ENCODE results near the gene CTNNA3. TPM values are rescaled to one million over a fixed set of nuclear protein-coding genes. Genes with fewer than 3 reads are reported as not detected.
"Not testable (repeated sequence)": the region's sequence is repeated elsewhere in the genome, so short reads cannot be mapped to it uniquely, and the experiment has no call there.

Gene CTNNA3
- total RNA-seq, 1 donor from 2014 or later = not detected

DNA sequence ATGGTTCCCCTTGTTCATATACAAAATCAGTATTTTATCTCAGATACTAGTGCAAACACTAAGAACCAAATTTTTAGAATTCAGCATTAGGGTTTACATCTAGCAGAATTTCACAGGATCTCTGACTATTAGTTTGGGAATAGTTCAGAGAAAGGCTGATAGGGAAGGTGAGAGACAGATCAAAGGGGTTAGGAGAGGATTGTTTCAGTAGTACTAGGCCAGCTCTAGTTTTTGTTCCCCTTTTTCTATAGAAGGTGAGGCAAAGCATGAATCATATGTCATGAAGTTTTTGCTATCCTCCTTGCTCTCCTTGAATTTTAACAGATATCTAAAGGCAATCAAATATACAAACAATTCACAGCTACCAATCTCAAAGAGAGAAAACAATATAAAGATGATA is 26.1 kb upstream of the CTNNA3 start:
- POLR2A ChIA-PET = no interaction called here

DNA sequence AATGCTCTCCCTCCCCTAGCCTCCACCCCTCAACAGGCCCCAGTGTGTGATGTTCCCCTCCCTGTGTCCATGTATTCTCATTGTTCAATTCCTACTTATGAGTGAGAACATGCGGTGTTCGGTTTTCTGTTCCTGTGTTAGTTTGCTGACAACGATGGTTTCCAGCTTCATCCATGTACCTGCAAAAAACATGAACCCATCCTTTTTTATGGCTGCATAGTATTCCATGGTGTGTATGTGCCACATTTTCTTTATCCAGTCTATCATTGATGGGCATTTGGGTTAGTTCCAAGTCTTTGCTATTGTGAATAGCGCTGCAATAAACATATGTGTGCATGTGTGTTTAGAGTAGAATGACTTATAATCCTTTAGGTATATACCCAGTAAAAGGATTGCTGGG is 20.5 kb upstream of the CTNNA3 start:
- intact Hi-C loops (cut with micrococcal nuclease); POLR2A ChIA-PET; H3K4me1 Mint-ChIP-seq; CTCF ChIA-PET; H3K9me3 Mint-ChIP-seq; H3K36me3 Mint-ChIP-seq (ENCODE audit: low read depth); H3K27me3 Mint-ChIP-seq; H3K27ac Mint-ChIP-seq; H3K4me3 Mint-ChIP-seq; DNase-seq; ATAC-seq (ENCODE audit: low read depth): not testable (repeated sequence)

More for the DNA sequence above, 26.1 kb upstream of the CTNNA3 start:
- peak; percentile 54 for ATAC-seq (ENCODE audit: low read depth)
- DNase-seq = no peak
- H3K27ac Mint-ChIP-seq = no peak overlapping the region
- H3K4me1 Mint-ChIP-seq = peaks cover 5% of the 10 kb centered on the region
- CTCF ChIA-PET = interaction anchor here (0.7 to 3.6 kb wide), 2 partner anchors 24 to 1236 kb away, joined by 3 to 18 read pairs; no protein-coding TSS in a partner anchor
- intact Hi-C loops (cut with micrococcal nuclease) = no loop called here
- H3K4me3 Mint-ChIP-seq = no peak overlapping the region
- no peaks in the 10 kb centered on the region for H3K9me3 Mint-ChIP-seq
- peaks cover 3% of the 10 kb centered on the region for H3K27me3 Mint-ChIP-seq
- TF ChIP-seq, protein P1, sequence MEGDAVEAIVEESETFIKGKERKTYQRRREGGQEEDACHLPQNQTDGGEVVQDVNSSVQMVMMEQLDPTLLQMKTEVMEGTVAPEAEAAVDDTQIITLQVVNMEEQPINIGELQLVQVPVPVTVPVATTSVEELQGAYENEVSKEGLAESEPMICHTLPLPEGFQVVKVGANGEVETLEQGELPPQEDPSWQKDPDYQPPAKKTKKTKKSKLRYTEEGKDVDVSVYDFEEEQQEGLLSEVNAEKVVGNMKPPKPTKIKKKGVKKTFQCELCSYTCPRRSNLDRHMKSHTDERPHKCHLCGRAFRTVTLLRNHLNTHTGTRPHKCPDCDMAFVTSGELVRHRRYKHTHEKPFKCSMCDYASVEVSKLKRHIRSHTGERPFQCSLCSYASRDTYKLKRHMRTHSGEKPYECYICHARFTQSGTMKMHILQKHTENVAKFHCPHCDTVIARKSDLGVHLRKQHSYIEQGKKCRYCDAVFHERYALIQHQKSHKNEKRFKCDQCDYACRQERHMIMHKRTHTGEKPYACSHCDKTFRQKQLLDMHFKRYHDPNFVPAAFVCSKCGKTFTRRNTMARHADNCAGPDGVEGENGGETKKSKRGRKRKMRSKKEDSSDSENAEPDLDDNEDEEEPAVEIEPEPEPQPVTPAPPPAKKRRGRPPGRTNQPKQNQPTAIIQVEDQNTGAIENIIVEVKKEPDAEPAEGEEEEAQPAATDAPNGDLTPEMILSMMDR (IDR thresholded peaks at IDR 0.05) = no peak
- H3K36me3 Mint-ChIP-seq (ENCODE audit: low read depth) = no peaks in the 10 kb centered on the region

DNA sequence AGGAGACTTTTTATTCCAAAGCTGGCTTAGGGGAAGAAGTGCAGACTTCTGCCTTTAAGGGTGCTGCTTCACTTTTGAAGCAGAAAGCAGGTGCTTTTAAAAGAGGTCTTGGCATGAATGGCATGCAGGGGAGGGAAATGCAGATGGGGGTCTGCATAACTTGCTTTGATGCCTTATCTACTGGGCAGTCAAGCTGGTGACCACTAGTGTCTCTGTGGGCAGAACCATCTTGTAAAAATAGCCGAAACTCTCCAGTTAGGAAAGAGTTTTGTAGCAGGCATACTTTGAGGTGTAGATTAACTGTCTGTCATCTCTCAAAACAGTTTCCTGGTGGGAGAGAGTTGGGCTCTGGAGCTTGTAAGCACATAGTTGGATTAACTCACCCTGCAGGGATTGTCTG is 9.9 kb upstream of the CTNNA3 start:
- Mint-ChIP-seq H3K27ac (no peak overlapping the region), H3K36me3 (ENCODE audit: low read depth) (no peaks in the 10 kb centered on the region), H3K9me3 (peaks cover 4% of the 10 kb centered on the region), H3K4me3 (no peak overlapping the region), H3K27me3 (peaks cover 15% of the 10 kb centered on the region), H3K4me1 (no peaks in the 10 kb centered on the region)
- POLR2A ChIA-PET = no interaction called here
- no peak for ATAC-seq (ENCODE audit: low read depth)
- DNase-seq = no peak
- TF ChIP-seq, protein P1 (IDR thresholded peaks at IDR 0.05) = no peak
- CTCF ChIA-PET = interaction anchor here (1.8 to 4.6 kb wide), 2 partner anchors 9 to 82 kb away, joined by 5 to 27 read pairs; partner anchors contain the start of gene CTNNA3
- intact Hi-C loops (cut with micrococcal nuclease) = no loop called here

DNA sequence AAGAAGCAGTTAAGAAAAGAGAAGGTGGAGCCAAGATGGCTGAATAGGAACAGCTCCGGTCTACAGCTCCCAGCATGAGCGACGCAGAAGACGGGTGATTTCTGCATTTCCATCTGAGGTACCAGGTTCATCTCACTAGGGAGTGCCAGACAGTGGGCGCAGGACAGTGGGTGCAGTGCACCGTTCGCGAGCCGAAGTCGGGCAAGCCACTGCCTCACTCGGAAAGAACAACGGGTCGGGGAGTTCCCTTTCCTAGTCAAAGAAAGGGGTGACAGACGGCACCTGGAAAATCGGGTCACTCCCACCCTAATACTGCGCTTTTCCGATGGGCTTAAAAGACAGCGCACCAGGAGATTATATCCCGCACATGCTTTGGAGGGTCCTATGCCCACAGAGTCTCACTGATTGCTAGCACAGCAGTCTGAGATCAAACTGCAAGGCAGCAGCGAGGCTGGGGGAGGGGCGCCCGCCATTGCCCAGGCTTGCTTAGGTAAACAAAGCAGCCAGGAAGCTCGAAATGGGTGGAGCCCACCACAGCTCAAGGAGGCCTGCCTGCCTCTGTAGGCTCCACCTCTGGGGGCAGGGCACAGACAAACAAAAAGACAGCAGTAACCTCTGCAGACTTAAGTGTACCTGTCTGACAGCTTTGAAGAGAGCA is 3.7 kb upstream of the CTNNA3 start:
- POLR2A ChIA-PET = not testable (repeated sequence)

DNA sequence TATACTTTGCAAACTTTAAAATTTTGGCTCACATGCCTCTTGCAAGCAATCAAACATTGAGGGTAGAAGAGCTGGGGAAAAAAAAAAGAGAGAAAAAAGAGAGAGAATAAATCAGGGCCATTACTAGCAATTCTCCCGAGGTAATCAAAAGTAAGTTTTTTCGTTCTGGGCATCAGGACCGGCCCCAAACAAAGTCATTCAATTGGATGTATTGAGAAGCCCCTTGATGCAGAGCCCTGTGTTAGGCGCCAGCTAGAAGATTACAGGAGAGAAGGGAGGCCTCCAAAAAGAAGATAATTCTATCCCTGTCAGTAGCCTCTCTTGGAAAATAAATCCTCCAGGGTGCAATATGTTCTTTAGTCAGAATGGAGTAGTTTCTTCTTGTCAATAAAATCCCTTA is 2.2 kb upstream of the CTNNA3 start:
- no peak for ATAC-seq (ENCODE audit: low read depth)
- peaks cover 30% of the 10 kb centered on the region for H3K27me3 Mint-ChIP-seq

More for the DNA sequence above, 3.7 kb upstream of the CTNNA3 start:
- H3K4me3 Mint-ChIP-seq; H3K4me1 Mint-ChIP-seq; DNase-seq; ATAC-seq (ENCODE audit: low read depth); H3K27ac Mint-ChIP-seq; H3K9me3 Mint-ChIP-seq; intact Hi-C loops (cut with micrococcal nuclease); H3K36me3 Mint-ChIP-seq (ENCODE audit: low read depth): not testable (repeated sequence)
- H3K27me3 Mint-ChIP-seq = peaks cover 25% of the 10 kb centered on the region
- CTCF ChIA-PET = interaction anchor here (9.9 kb wide), 1 partner anchor 77 kb away, joined by 398 read pairs; no protein-coding TSS in a partner anchor

More for the DNA sequence above, 2.2 kb upstream of the CTNNA3 start:
- no peaks in the 10 kb centered on the region for H3K9me3 Mint-ChIP-seq
- no peaks in the 10 kb centered on the region for H3K36me3 Mint-ChIP-seq (ENCODE audit: low read depth)
- ChIA-PET CTCF (interaction anchor here (1.2 to 9.9 kb wide), 15 partner anchors 9 to 604 kb away, joined by 3 to 398 read pairs (median 8); no protein-coding TSS in a partner anchor), POLR2A (interaction anchor here (1.1 to 1.6 kb wide), 2 partner anchors 66 to 81 kb away, joined by 5 to 10 read pairs; no protein-coding TSS in a partner anchor)
- H3K4me3 Mint-ChIP-seq = no peak overlapping the region
- intact Hi-C loops (cut with micrococcal nuclease) = no loop called here
- H3K4me1 Mint-ChIP-seq = no peaks in the 10 kb centered on the region
- no peak for DNase-seq
- TF ChIP-seq, protein P1 (IDR thresholded peaks at IDR 0.05) = no peak
- no peak overlapping the region for H3K27ac Mint-ChIP-seq

Measured in activated B cell treated with CpG ODN at 0.5 μM for 24 hours (primary cell).